ENCODE data around the gene RBM17. TPM values are rescaled to one million over a fixed set of nuclear protein-coding genes. Genes with fewer than 3 reads are reported as not detected.

The RBM17 gene
- total and polyA plus RNA-seq, 2 of the 13 experiments (the other 11 are each of a cell fraction or from before 2014, with no cell fraction given) = 30.7 to 77.5 TPM

- BruUV-seq (replicated peaks) = no TSS peak
- POLR2A ChIA-PET = no interaction called here
- H3K36me3 ChIP-seq (replicated peaks in 1 of 2; ENCODE audit: control insufficient read depth in 1 of 2, insufficient read depth in 2 of 2, low read length in 2 of 2) = no peaks in the 10 kb centered on the region
- ATAC-seq (no peak), DNase-seq (ENCODE audit: low spot score) (no peak), FAIRE-seq (no peak)
- intact Hi-C loops (cut with micrococcal nuclease; ENCODE audit: unreplicated experiment) (loop anchor here (5.0 kb wide), 1 partner anchor 43 kb away; no protein-coding TSS in a partner anchor), in situ Hi-C loops (cut with HindIII; ENCODE audit: extremely low pct_ligation_motif_present, low pct_unique_long_range_greater_than_20kb) (no loop called here)
- H4K20me1 ChIP-seq (ENCODE audit: insufficient read depth, low read length) = no peaks in the 10 kb centered on the region
- no peak overlapping the region for H3K27ac ChIP-seq (ENCODE audit: extremely low read length, insufficient read depth, low read length)
- H3K27me3 ChIP-seq (ENCODE audit: control insufficient read depth in 1 of 2, insufficient read depth in 2 of 2, low read length in 2 of 2) = no peaks in the 10 kb centered on the region; a peak in 2 of 5 replicates
- H3K4me2 ChIP-seq (ENCODE audit: low read depth, low read length) = no peak overlapping the region
- CTCF ChIA-PET (ENCODE audit: low intra/inter-chr PET ratio, low total read pairs) = interaction anchor here (1.6 kb wide), 1 partner anchor 34 kb away, joined by 4 read pairs; the partner anchor contains the start of gene RBM17
- H3K9ac ChIP-seq (ENCODE audit: insufficient read depth, low read depth, low read length) = no peak overlapping the region
- no peak overlapping the region for H3K4me3 ChIP-seq (replicated peaks in 1 of 3; ENCODE audit: insufficient read depth in 1 of 3, low read depth in 2 of 3, low read length in 3 of 3)
- 72% methylated on average over 5 of the region's 5 CpGs for WGBS (ENCODE audit: low lambda C conversion rate)
- H3K79me2 ChIP-seq (ENCODE audit: insufficient read depth, low read length) = no peaks in the 10 kb centered on the region
- no peaks in the 10 kb centered on the region for H3K9me3 ChIP-seq (ENCODE audit: low read length)
- peaks cover 24% of the 10 kb centered on the region for H3K4me1 ChIP-seq (ENCODE audit: insufficient read depth, low read length)
- H2AFZ ChIP-seq (ENCODE audit: low read length) = no peak overlapping the region
- no peak for TF ChIP-seq ZNF660 (CRISPR knock-in tag; IDR thresholded peaks at IDR 0.05; ENCODE audit: borderline replicate concordance, low read depth)
- TF ChIP-seq MED1 (CRISPR knock-in tag; IDR thresholded peaks at IDR 0.05) = no peak
- no peak for TF ChIP-seq AGO2 (optimal IDR thresholded peaks at IDR 0.05; ENCODE audit: low read depth, low read length)
- no peak for TF ChIP-seq ZNF275 (CRISPR knock-in tag; IDR thresholded peaks at IDR 0.05; ENCODE audit: borderline replicate concordance)
- no peak for TF ChIP-seq ZNF883 (CRISPR knock-in tag; IDR thresholded peaks at IDR 0.05; ENCODE audit: not compliant biosample characterization)
- TF ChIP-seq ZNF816 (CRISPR knock-in tag; IDR thresholded peaks at IDR 0.05; ENCODE audit: borderline replicate concordance) = no peak
- TF ChIP-seq ZNF652 (CRISPR knock-in tag; IDR thresholded peaks at IDR 0.05; ENCODE audit: borderline replicate concordance, low read depth) = no peak
- TF ChIP-seq FOXA1 (IDR thresholded peaks at IDR 0.05) = no peak
- no peak for TF ChIP-seq FOXA1 (CRISPR knock-in tag; IDR thresholded peaks at IDR 0.05)
- no peak for TF ChIP-seq BCLAF1 (IDR thresholded peaks at IDR 0.05)
- no peak for TF ChIP-seq ZNF317 (CRISPR knock-in tag; IDR thresholded peaks at IDR 0.05)
- TF ChIP-seq ZKSCAN1 (IDR thresholded peaks at IDR 0.05; ENCODE audit: low read length) = no peak
- no peak for TF ChIP-seq POGK (CRISPR knock-in tag; conservative IDR thresholded peaks at IDR 0.05)
- no peak for TF ChIP-seq ZNF564 (CRISPR knock-in tag; IDR thresholded peaks at IDR 0.05)
- no peak for TF ChIP-seq RBM22 (optimal IDR thresholded peaks at IDR 0.05; ENCODE audit: low read length)
Measured at GRCh38 chr10:6054884-6055283, 34.0 kb upstream of the RBM17 start.

Measured in HepG2 (cell line).